RPMI7951 (cell line): ENCODE data around the gene RPH3AL. TPM values are rescaled to one million over a fixed set of nuclear protein-coding genes. Genes with fewer than 3 reads are reported as not detected.
"Not testable (repeated sequence)": the region's sequence is repeated elsewhere in the genome, so short reads cannot be mapped to it uniquely, and the experiment has no call there.

Source experiments
- DNase-seq: peaks from one replicate; pipeline ENCODE4 v3.0.0-alpha.2; 2012; ENCODE audit warnings: low read depth
- total RNA-seq: library from RNA; depleted of rRNA; stranded (reverse); fragments of >200 nt; shearing (Covaris generic); gene quantifications from 2 replicates; pipeline ENCODE4 v1.2.3, GENCODE V29; 2014

RPH3AL gene
- total RNA-seq, 1 experiment from 2014 or later = 1.2 TPM

DNA sequence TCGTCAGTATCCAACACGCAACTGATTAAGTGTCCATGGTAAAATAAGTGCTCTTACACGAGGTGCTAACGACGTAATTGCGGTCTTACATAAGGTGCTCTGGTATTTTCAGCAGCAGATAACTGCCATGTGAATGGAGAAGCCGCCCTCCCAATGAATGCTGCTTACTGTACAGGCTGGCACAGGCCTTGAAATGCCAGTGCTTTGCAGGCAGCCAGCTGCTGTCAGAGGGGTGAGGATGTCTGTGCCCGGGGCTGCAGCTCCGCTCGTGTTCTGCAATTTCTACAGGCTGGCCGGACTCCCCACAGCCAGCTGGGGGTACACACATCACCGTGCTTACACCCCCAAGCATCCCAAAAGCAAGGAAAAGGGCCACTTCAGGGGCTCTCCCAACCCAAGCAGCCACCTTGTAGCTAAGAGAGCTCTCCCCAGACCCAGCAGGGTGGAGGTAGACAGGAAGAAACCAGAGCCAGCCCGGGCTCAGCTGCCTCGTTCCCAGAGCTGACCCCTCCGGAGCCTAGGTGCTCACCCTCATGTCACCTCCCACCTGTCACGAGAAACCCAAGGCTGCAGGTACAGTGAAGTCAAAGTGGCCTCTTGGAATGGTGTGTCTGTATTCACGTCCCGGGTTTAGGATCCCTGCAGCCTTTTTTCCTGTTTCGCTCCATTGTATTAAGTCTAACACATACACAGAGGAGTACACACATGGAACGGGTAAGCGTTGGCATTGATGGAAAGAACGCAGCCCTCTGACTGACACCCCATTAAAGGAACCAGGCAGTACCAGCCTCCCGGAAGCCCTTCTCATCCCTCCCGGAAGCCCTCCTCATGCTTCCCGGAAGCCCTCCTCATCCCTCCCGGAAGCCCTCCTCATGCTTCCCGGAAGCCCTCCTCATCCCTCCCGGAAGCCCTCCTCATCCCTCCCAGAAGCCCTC is 27.2 kb upstream of the RPH3AL start:
- DNase-seq = no peak

DNA sequence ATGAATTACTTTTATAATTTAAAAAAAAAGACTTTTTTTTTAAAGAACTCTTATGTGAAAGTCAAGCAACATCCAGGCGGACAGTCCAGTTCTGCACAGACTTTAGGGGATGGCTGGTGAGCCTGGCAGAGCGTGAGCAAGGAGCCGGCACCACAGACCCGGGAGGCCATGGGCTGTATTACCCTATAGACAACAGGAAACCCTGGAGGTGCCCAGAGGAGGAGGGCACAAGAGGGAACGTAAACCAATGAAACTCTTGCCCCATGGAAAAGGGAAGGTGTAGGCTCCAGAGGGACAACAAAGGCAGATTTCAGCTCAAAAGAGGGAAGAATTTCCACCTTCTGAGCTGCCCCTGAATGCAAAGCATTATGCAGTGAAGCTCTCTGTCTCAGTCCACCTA is 25.5 kb upstream of the RPH3AL start:
- no peak for DNase-seq

- peak; percentile 10 for DNase-seq
Observed at GRCh38 chr17:376936-377863, 24.6 kb upstream of the RPH3AL start.

GRCh38 chr17:373613-374230 is 21.1 kb upstream of the RPH3AL start:
- no peak for DNase-seq

GRCh38 chr17:372157-373152 is 19.8 kb upstream of the RPH3AL start:
- no peak for DNase-seq

DNA sequence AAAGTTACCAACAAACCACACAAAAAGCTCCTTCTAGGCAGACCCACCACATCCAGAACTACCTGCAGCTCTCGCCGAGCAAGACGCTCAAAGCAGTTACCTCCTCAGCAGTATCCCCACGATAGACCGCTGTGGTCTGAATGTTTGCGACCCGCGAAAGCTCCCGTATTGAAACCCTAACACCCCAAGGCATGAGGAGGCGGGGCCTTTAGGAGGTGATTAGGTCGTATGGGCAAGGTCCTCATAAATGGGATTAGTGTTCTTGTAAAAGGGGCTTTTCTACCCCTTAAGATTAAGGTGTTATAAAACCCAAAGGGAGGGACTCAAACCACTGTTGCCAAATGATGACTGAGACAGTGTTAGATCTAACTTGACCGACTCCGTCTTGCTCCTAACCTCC is 19.0 kb upstream of the RPH3AL start:
- no peak for DNase-seq

DNA sequence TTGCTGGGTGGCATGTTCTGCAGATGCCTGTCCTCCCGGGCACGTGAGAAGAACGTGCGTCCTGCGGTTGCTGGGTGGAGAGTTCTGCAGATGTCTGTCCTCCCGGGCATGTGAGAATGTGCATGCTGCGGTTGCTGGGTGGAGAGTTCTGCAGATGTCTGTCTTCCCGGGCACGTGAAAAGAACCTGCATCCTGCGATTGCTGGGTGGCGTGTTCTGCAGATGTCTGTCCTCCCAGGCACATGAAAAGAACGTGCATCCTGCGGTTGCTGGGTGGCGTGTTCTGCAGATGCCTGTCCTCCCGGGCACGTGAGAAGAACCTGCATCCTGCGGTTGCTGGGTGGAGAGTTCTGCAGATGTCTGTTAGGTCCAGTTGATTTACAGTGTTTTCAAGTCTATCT is 15.0 kb upstream of the RPH3AL start:
- not testable (repeated sequence) for DNase-seq

DNA sequence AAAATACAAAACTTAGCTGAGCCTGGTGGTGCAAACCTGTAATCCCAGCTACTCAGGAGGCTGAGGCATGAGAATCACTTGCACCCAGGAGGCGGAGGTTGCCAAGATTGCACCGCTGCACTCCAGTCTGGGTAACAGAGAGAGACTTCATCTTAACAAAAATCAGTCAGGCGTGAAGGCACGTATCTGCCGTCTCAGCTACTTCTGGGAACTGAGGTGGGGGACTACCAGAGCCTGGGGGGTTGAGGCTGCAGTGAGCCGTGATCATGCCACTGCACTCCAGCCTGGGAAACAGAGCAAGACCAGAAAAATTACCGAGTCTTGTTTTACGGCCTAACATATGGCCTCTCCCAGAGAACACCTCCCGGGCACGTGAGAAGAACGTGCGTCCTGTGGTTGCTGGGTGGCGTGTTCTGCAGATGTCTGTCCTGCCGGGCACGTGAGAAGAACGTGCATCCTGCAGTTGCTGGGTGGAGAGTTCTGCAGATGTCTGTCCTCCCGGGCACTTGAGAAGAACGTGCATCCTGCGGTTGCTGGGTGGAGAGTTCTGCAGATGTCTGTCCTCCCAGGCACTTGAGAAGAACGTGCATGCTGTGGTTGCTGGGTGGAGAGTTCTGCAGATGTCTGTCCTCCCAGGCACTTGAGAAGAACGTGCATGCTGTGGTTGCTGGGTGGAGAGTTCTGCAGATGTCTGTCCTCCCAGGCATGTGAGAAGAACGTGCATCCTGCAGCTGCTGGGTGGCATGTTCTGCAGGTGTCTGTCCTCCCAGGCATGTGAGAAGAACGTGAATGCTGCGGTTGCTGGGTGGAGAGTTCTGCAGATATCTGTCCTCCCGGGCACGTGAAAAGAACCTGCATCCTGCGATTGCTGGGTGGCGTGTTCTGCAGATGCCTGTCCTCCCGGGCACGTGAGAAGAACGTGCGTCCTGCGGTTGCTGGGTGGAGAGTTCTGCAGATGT is 14.3 kb upstream of the RPH3AL start:
- peak; percentile 55 for DNase-seq

- DNase-seq = no peak
Observed at GRCh38 chr17:364766-365165, 12.2 kb upstream of the RPH3AL start.

GRCh38 chr17:364308-364707 is 11.7 kb upstream of the RPH3AL start:
- no peak for DNase-seq

DNA sequence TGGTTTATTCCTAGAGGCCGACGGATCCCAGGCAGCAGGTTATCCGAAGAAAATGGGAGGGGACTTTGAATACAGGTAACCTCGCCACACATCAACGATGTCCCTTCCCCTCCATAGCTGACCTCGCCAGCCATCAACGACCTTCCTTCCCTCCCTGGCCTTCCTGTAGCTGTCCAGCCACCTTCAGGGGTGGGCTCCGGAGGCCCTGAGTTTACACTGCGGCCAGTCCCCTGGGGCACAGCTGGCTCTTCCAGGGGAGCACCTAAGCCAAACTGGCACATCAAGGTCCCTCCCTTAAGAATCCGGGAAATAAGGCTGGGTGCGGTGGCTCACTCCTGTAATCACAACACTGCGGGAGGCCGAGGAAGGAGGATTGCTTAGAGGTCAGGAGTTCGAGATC is 10.1 kb upstream of the RPH3AL start:
- no peak for DNase-seq

GRCh38 chr17:360092-360750 is 7.6 kb upstream of the RPH3AL start:
- DNase-seq = no peak

- no peak for DNase-seq
Observed at GRCh38 chr17:358491-359151, 6.0 kb upstream of the RPH3AL start.

DNA sequence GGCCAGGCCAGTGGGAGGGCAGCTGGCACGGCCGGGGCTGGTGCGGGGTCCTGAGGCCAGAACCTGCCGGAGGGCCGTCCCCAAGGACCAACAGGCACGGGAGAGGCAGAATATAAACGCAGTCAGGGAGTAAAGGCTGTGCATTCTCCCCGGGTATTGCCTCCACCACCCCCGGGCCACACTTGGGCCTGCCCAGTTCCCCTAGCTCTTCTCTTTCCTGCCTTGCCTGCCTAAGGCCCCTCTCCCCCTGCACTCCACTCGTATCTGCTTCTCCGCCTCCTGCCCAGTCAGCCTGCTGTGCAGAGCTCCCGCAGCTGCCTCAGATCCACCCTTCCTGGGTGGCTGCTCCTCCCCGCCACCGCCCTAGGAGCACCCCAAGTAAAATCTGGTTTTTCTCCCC is 5.0 kb upstream of the RPH3AL start:
- no peak for DNase-seq

DNA sequence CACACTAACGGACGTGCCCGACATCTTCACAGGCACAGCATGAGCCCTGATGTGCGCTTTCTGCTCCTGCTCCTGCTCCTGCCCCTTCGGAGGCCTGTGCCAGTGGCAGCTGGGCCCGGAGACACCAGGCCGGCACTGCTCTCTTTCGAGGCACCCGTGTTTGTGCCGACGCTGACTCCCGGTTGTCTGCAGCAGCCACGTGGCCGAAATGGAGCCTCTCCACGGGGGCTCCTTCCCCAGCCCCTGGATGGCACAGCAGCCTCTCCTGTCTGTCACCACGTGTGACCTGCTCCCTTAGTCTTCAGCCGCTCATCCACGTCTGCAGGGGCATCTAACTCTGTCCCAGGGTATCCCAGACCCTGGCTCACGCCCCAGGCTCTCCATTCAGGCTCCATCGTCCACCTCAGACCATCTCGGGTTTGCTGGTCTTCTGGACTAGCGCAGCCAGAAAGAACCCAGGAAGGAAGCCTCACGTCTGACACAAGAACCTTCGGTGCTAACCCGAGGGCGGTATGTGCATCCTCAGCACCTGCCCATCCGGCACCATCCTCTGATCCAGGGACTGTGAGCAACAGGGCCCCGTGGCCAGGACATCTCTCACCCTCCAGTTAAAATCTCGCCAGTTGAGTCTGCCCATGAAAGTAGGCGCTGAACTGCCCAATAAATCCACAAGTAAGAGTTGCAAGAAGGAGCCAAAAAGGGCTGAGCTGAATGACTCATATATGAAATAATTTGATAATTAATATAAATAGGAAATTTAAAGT is 4.2 kb upstream of the RPH3AL start:
- no peak for DNase-seq

GRCh38 chr17:354651-355556 is 2.3 kb upstream of the RPH3AL start:
- no peak for DNase-seq

- no peak for DNase-seq
Observed at GRCh38 chr17:353838-354234, 1.2 kb upstream of the RPH3AL start.
